AG04449 (cell line): ENCODE data around the gene SERPINC1.
"Not testable (repeated sequence)": the region's sequence is repeated elsewhere in the genome, so short reads cannot be mapped to it uniquely, and the experiment has no call there.

ENCODE experiments used
- CTCF ChIA-PET: fragments of 350-600 bp; formaldehyde crosslinking; extraction: SDS; loops from one replicate; lab custom pipeline; 2021; ENCODE audit warnings: antibody characterized with exemption; lab: Yijun Ruan, JAX
- POLR2A ChIA-PET: fragments of 400-600, 350-600 bp; formaldehyde crosslinking; extraction: SDS; loops from one replicate; lab custom pipeline; 2020; ENCODE audit warnings: antibody characterized with exemption, inconsistent platforms; lab: Yijun Ruan, JAX
- DNase-seq: peaks from one replicate; pipeline ENCODE4 v3.0.0-alpha.2; 2010; ENCODE audit warnings: low read depth, low spot score
- H3K4me3 ChIP-seq: 2 replicates; pipeline ENCODE4 v1.5.1; 2011; ENCODE audit warnings: low read depth, mild to moderate bottlenecking, control low read depth, low read length
- TF ChIP-seq, protein P1 (sequence below): IDR thresholded peaks from one replicate; pipeline ENCODE4 v1.5.1; 2011; ENCODE audit warnings: mild to moderate bottlenecking, moderate library complexity, low read length, control low read depth, inconsistent platforms; ENCODE audit not compliant: insufficient read depth; ENCODE audit errors: missing control alignments

SERPINC1 gene

DNA sequence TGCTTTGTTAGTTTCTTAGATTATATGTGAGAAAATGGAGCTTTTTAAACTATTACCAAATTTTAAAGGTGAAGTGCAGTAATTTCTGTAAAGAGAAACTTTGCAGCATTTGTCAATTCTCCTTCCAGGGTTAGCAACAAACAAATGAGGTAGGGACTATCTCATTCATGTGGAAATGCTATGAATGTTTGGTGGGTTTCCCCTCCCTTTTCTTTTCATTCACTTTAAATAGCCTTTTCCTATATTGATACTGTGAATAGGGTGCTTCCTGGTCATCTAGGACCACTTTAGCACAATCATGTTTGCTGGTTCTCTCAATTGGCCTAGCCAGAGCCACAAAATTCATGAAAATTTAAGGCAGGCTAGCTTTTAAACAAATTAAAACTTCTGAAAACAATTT, 28.4 kb downstream of the SERPINC1 start:
- POLR2A ChIA-PET, result interaction anchor here (0.9 kb wide), 1 partner anchor 21 kb away, joined by 3 read pairs; no protein-coding TSS in a partner anchor
- CTCF ChIA-PET, result no interaction called here
- no peak overlapping the region for H3K4me3 ChIP-seq

DNA sequence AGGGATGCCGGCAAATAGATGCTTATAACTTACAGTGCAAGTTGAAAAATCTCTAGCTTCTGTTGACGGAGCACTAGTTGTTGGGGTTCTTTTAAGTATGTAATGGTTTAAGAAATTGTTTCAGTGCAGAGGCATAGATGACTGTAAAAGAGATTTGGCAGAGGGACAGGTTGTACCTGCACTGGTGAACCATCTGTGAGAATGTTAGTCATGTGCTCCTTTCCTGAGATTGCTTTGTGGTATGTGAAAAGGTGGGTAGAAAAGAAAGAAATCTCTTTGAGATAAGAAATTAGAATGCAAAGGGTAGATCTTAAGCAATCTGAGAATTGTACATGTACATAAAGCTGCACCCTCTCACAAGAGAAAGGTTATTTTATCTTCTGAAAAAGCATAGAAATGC, 29.5 kb downstream of the SERPINC1 start:
- POLR2A ChIA-PET, result no interaction called here

More for the DNA sequence above, 28.4 kb downstream of the SERPINC1 start:
- no peak for DNase-seq
- TF ChIP-seq, protein P1, sequence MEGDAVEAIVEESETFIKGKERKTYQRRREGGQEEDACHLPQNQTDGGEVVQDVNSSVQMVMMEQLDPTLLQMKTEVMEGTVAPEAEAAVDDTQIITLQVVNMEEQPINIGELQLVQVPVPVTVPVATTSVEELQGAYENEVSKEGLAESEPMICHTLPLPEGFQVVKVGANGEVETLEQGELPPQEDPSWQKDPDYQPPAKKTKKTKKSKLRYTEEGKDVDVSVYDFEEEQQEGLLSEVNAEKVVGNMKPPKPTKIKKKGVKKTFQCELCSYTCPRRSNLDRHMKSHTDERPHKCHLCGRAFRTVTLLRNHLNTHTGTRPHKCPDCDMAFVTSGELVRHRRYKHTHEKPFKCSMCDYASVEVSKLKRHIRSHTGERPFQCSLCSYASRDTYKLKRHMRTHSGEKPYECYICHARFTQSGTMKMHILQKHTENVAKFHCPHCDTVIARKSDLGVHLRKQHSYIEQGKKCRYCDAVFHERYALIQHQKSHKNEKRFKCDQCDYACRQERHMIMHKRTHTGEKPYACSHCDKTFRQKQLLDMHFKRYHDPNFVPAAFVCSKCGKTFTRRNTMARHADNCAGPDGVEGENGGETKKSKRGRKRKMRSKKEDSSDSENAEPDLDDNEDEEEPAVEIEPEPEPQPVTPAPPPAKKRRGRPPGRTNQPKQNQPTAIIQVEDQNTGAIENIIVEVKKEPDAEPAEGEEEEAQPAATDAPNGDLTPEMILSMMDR, result no peak

DNA sequence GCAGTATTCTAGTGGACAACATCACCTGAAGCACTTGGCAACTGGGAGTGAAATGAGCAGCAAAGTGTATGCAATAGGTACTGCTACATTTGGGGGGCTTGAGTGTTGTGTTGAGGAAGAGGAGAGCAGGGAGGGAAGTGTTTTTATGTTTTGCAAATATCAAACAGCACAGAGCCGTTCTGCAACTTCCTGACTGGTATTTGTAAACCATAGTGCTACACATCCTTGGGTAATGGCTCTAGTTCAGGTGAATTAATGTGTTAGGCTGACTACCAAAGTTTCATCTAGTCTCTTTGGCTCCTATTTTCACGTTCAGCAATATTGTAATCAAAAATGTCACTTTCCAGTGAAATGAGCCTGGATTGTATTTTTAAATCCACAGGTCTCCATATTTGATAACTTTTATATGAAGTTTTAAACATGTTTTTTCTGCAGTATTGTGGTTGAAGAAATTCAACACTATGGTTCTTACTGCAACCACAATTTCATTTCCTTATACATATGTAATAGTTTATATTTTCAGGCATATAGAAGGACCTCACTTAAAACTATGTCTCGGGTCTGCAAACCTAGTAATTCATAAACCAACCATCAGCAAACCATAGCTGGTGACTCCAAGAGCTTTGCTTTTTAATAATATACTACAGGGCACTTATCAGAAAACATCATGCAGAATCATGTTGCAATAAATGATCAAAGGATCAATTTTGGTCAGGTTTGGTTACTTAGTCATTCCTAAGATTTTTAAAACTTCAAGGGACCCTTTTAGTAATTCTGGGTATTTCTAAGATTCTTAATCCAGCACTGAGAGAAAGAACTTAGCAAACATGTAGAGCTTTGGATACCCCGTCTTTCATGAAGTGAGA, 30.1 kb downstream of the SERPINC1 start:
- POLR2A ChIA-PET, result no interaction called here
- CTCF ChIA-PET, result no interaction called here
- TF ChIP-seq, protein P1, result no peak

More for the DNA sequence above, 29.5 kb downstream of the SERPINC1 start:
- CTCF ChIA-PET, result no interaction called here
- TF ChIP-seq, protein P1, result no peak
- no peak overlapping the region for H3K4me3 ChIP-seq
- DNase-seq, result no peak

DNA sequence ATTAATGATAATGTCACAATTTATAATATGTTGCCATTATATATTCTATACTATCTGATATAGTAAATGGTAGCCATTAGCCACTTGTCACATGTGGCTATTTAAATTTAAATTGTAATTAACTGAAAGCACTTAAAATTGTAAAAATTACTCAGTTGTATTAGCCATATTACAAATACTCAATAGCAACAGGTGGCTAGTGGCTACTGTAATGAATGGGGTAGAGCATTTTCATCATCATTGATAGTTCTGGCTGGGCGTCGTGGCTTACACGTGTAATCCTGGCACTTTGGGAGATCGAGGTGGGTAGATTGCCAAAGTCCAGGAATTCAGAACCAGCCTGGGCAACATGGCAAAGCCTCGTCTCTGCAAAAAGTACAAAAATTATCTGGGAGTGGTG, 32.4 kb downstream of the SERPINC1 start:
- CTCF ChIA-PET, result no interaction called here
- POLR2A ChIA-PET, result interaction anchor here (0.6 kb wide), 1 partner anchor 130 kb away, joined by 3 read pairs; no protein-coding TSS in a partner anchor
- TF ChIP-seq, protein P1, result no peak
- no peak overlapping the region for H3K4me3 ChIP-seq
- DNase-seq, result no peak

More for the DNA sequence above, 30.1 kb downstream of the SERPINC1 start:
- no peak for DNase-seq
- H3K4me3 ChIP-seq, result no peak overlapping the region

DNA sequence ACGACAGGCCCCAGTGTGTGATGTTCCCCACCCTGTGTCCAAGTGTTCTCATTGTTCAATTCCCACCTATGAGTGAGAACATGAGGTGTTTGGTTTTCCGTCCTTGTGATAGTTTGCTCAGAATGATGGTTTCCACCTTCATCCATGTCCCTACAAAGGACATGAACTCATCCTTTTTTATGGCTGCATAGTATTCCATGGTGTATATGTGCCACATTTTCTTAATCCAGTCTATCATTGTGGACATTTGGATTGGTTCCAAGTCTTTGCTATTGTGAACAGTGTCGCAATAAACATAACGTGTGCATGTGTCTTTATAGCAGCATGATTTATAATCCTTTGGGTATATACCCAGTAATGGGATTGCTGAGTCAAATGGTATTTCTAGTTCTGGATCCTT, 36.0 kb downstream of the SERPINC1 start:
- H3K4me3 ChIP-seq, DNase-seq, POLR2A ChIA-PET, CTCF ChIA-PET: not testable (repeated sequence)

DNA sequence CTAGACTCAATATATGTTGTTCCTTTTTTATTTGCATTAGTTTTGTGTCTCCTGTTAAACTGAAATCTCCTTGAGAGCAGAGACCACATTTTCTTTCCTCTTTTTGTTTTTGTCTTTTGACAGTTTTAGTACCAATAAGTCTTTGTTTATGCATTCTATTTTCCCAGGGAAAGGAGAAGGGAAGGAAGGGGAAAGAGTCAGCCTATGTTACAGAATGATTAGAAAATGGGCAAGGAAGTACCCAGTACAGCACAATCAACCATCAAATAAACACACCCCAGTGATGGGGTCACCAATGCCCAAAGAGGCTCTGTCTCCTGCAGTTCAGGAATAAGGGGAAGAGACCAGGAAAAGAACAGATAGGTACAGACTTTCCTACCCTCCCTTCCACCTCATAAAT, 38.9 kb downstream of the SERPINC1 start:
- H3K4me3 ChIP-seq, result no peak overlapping the region
- CTCF ChIA-PET, result interaction anchor here (1.1 kb wide), 1 partner anchor 9 kb away, joined by 3 read pairs; no protein-coding TSS in a partner anchor
- TF ChIP-seq, protein P1, result no peak
- POLR2A ChIA-PET, result no interaction called here
- no peak for DNase-seq
